Lower leg skin (tissue), 3 donors: ENCODE results near the gene CAGE1.

Experiments
- CTCF ChIP-seq, 3 donors: fragments of 450-650 bp; IDR thresholded peaks; one replicate each; pipeline ENCODE4 v1.5.1; 2016; ENCODE audit warnings: antibody characterized with exemption in 3 of 3, mild to moderate bottlenecking in 3 of 3, moderate library complexity in 2 of 3
- POLR2A ChIP-seq, 2 donors: fragments of 450-650 bp; IDR thresholded peaks; one replicate each; pipeline ENCODE4 v1.6.1; 2016 to 2017; ENCODE audit warnings: antibody characterized with exemption in 2 of 2, mild to moderate bottlenecking in 1 of 2, moderate library complexity in 1 of 2

- no peak for TF ChIP-seq CTCF (IDR thresholded peaks at IDR 0.05)
- TF ChIP-seq POLR2A (IDR thresholded peaks at IDR 0.05): no peak
These were observed 25.3 kb upstream of the CAGE1 start for GRCh38 chr6:7414811-7415210.
